ENCODE measurements around the gene CAPN1.

CAPN1 gene

GRCh38 chr11:65210748-65211147 lies 29.0 kb downstream of the CAPN1 start:
- H3K4me3 ChIP-seq (ENCODE audit: low read depth, low read length, poor library complexity, severe bottlenecking) = no peak overlapping the region
- H3K27me3 ChIP-seq (ENCODE audit: insufficient read depth, low read length) = no peaks in the 10 kb centered on the region
- H3K27ac ChIP-seq (ENCODE audit: low read depth, low read length, poor library complexity, severe bottlenecking) = no peak overlapping the region
- no peaks in the 10 kb centered on the region for H3F3A ChIP-seq (ENCODE audit: insufficient read depth, low read length)
- H3K4me1 ChIP-seq (ENCODE audit: insufficient read depth, low read length, severe bottlenecking) = no peaks in the 10 kb centered on the region
- peaks cover 39% of the 10 kb centered on the region for H3K36me3 ChIP-seq (ENCODE audit: insufficient read depth, low read length)
- H3K9me2 ChIP-seq (ENCODE audit: low read depth, low read length) = no peaks in the 10 kb centered on the region
- H3K9ac ChIP-seq (ENCODE audit: low read length) = no peak overlapping the region
- no peak overlapping the region for H3K4me2 ChIP-seq (ENCODE audit: low read length)
- no peaks in the 10 kb centered on the region for H3K9me3 ChIP-seq (ENCODE audit: low read length)
- H4K20me1 ChIP-seq (ENCODE audit: insufficient read depth, low read length) = no peaks in the 10 kb centered on the region
- no peaks in the 10 kb centered on the region for H3K79me2 ChIP-seq (ENCODE audit: insufficient read depth, low read length)
- TF ChIP-seq, protein P1, sequence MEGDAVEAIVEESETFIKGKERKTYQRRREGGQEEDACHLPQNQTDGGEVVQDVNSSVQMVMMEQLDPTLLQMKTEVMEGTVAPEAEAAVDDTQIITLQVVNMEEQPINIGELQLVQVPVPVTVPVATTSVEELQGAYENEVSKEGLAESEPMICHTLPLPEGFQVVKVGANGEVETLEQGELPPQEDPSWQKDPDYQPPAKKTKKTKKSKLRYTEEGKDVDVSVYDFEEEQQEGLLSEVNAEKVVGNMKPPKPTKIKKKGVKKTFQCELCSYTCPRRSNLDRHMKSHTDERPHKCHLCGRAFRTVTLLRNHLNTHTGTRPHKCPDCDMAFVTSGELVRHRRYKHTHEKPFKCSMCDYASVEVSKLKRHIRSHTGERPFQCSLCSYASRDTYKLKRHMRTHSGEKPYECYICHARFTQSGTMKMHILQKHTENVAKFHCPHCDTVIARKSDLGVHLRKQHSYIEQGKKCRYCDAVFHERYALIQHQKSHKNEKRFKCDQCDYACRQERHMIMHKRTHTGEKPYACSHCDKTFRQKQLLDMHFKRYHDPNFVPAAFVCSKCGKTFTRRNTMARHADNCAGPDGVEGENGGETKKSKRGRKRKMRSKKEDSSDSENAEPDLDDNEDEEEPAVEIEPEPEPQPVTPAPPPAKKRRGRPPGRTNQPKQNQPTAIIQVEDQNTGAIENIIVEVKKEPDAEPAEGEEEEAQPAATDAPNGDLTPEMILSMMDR (IDR thresholded peaks at IDR 0.05; ENCODE audit: low read length) = no peak
- H2AFZ ChIP-seq (ENCODE audit: low read length) = no peak overlapping the region

- Histone ChIP-seq H3K27me3 (ENCODE audit: insufficient read depth, low read length) (no peaks in the 10 kb centered on the region), H3K36me3 (ENCODE audit: insufficient read depth, low read length) (peaks cover 33% of the 10 kb centered on the region; the same call in 1 of the 2 replicates), H3K4me3 (ENCODE audit: low read depth, low read length, poor library complexity, severe bottlenecking) (no peak overlapping the region), H3K9me2 (ENCODE audit: low read depth, low read length) (no peaks in the 10 kb centered on the region), H2AFZ (ENCODE audit: low read length) (no peak overlapping the region), H3K4me2 (ENCODE audit: low read length) (no peak overlapping the region), H3K27ac (ENCODE audit: low read depth, low read length, poor library complexity, severe bottlenecking) (no peak overlapping the region), H3K9me3 (ENCODE audit: low read length) (no peaks in the 10 kb centered on the region), H3K79me2 (ENCODE audit: insufficient read depth, low read length) (no peaks in the 10 kb centered on the region), H4K20me1 (ENCODE audit: insufficient read depth, low read length) (no peaks in the 10 kb centered on the region), H3K4me1 (ENCODE audit: insufficient read depth, low read length, severe bottlenecking) (no peaks in the 10 kb centered on the region), H3F3A (ENCODE audit: insufficient read depth, low read length) (no peaks in the 10 kb centered on the region), H3K9ac (ENCODE audit: low read length) (no peak overlapping the region)
- TF ChIP-seq, protein P1 (IDR thresholded peaks at IDR 0.05; ENCODE audit: low read length) = no peak
- no peak for TF ChIP-seq EZH2 (IDR thresholded peaks at IDR 0.05; ENCODE audit: borderline replicate concordance, low read length)
Measured at GRCh38 chr11:65211293-65212105, 29.8 kb downstream of the CAPN1 start.

GRCh38 chr11:65212226-65212801 lies 30.6 kb downstream of the CAPN1 start:
- Histone ChIP-seq H3K4me2 (ENCODE audit: low read length) (no peak overlapping the region), H3K4me3 (ENCODE audit: low read depth, low read length, poor library complexity, severe bottlenecking) (no peak overlapping the region), H3K9me2 (ENCODE audit: low read depth, low read length) (no peaks in the 10 kb centered on the region), H3K27me3 (ENCODE audit: insufficient read depth, low read length) (no peaks in the 10 kb centered on the region), H3K9ac (ENCODE audit: low read length) (no peak overlapping the region), H3K4me1 (ENCODE audit: insufficient read depth, low read length, severe bottlenecking) (no peaks in the 10 kb centered on the region), H4K20me1 (ENCODE audit: insufficient read depth, low read length) (no peaks in the 10 kb centered on the region), H3F3A (ENCODE audit: insufficient read depth, low read length) (no peaks in the 10 kb centered on the region), H2AFZ (ENCODE audit: low read length) (no peak overlapping the region), H3K27ac (ENCODE audit: low read depth, low read length, poor library complexity, severe bottlenecking) (no peak overlapping the region), H3K9me3 (ENCODE audit: low read length) (no peaks in the 10 kb centered on the region), H3K79me2 (ENCODE audit: insufficient read depth, low read length) (no peaks in the 10 kb centered on the region), H3K36me3 (ENCODE audit: insufficient read depth, low read length) (peaks cover 29% of the 10 kb centered on the region; the same call in 1 of the 2 replicates)
- TF ChIP-seq, protein P1 (IDR thresholded peaks at IDR 0.05; ENCODE audit: low read length) = no peak
- no peak for TF ChIP-seq EZH2 (IDR thresholded peaks at IDR 0.05; ENCODE audit: borderline replicate concordance, low read length)
